Lower lobe of right lung (tissue), 2 donors: ENCODE measurements around the gene MAGI2. TPM values are rescaled to one million over a fixed set of nuclear protein-coding genes. Genes with fewer than 3 reads are reported as not detected.

Source experiments
- ATAC-seq, 2 donors: fragments of 200-7000 bp; cut with Tn5 transposase; one replicate each; pipeline ENCODE4 v1.9.1; 2020 to 2022; ENCODE audit warnings: mild to moderate bottlenecking in 2 of 2, moderate library complexity in 2 of 2
- DNase-seq: peaks from one replicate; pipeline ENCODE4 v3.0.0-alpha.2; 2020
- H3K27ac ChIP-seq: fragments of 200-600 bp; one replicate; pipeline ENCODE4 v1.8.0; 2022
- H3K27me3 ChIP-seq: fragments of 200-600 bp; one replicate; pipeline ENCODE4 v1.8.0; 2022; ENCODE audit warnings: low read depth
- H3K36me3 ChIP-seq: fragments of 200-600 bp; one replicate; pipeline ENCODE4 v1.8.0; 2022; ENCODE audit warnings: mild to moderate bottlenecking
- H3K4me1 ChIP-seq: fragments of 200-600 bp; one replicate; pipeline ENCODE4 v1.8.0; 2022
- H3K4me3 ChIP-seq: fragments of 200-600 bp; one replicate; pipeline ENCODE4 v1.8.0; 2022; ENCODE audit warnings: mild to moderate bottlenecking
- H3K9me3 ChIP-seq: fragments of 200-600 bp; one replicate; pipeline ENCODE4 v1.8.0; 2022
- intact Hi-C: fragments of 100-400 bp; cut with DNase I; formaldehyde crosslinking; loops from one replicate; pipeline ENCODE4 v1.11.0; 2022
- total RNA-seq: library from RNA; stranded (reverse); fragmentation: NEBNext Ultra II Directional; extraction: Animal tissue kit (Norgen Biotek cat#: 25700); gene quantifications from one replicate; pipeline ENCODE4 v1.2.1, GENCODE V29; 2021
- TF ChIP-seq, protein P1 (sequence below): fragments of 200-600 bp; IDR thresholded peaks from one replicate; pipeline ENCODE4 v1.8.0; 2022; ENCODE audit warnings: antibody characterized with exemption, mild to moderate bottlenecking
- donor health status: DM: no; HTN: yes; CAD: no; lungs with severe emphysema.

The MAGI2 gene
- total RNA-seq, 1 donor from 2014 or later, result 15.3 TPM

DNA sequence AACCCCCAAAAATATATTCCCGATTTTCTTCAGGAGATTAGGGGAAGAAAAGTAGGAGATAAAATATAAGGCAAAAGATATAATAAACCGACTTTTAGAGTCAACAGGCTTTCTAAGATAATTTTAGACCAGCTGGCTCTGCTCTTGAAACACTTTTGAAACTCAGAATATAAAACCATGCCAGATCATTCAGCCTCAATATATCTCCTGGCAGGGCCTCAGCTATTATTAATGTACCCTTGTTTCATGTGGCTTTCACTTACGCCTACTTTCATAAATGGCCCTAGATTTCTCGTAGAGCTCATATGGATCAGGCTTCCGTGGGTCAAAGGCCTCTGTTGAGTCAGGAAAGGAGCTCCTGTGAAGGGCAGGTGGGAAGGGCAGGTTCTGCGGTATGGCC is 1258.9 kb downstream of the MAGI2 start:
- Histone ChIP-seq H3K27me3 (no peaks in the 10 kb centered on the region), H3K4me1 (no peaks in the 10 kb centered on the region), H3K36me3 (no peaks in the 10 kb centered on the region), H3K4me3 (no peak overlapping the region), H3K27ac (no peak overlapping the region), H3K9me3 (no peaks in the 10 kb centered on the region)
- intact Hi-C loops, result no loop called here
- ATAC-seq (no peak), DNase-seq (no peak)
- TF ChIP-seq, protein P1, sequence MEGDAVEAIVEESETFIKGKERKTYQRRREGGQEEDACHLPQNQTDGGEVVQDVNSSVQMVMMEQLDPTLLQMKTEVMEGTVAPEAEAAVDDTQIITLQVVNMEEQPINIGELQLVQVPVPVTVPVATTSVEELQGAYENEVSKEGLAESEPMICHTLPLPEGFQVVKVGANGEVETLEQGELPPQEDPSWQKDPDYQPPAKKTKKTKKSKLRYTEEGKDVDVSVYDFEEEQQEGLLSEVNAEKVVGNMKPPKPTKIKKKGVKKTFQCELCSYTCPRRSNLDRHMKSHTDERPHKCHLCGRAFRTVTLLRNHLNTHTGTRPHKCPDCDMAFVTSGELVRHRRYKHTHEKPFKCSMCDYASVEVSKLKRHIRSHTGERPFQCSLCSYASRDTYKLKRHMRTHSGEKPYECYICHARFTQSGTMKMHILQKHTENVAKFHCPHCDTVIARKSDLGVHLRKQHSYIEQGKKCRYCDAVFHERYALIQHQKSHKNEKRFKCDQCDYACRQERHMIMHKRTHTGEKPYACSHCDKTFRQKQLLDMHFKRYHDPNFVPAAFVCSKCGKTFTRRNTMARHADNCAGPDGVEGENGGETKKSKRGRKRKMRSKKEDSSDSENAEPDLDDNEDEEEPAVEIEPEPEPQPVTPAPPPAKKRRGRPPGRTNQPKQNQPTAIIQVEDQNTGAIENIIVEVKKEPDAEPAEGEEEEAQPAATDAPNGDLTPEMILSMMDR, result no peak

GRCh38 chr7:78191475-78192079 is 1261.9 kb downstream of the MAGI2 start:
- Histone ChIP-seq H3K4me1 (no peaks in the 10 kb centered on the region), H3K36me3 (no peaks in the 10 kb centered on the region), H3K4me3 (no peak overlapping the region), H3K9me3 (no peaks in the 10 kb centered on the region), H3K27me3 (no peaks in the 10 kb centered on the region), H3K27ac (no peak overlapping the region)
- TF ChIP-seq, protein P1, result no peak
- no peak for ATAC-seq
- intact Hi-C loops, result no loop called here
- DNase-seq, result no peak

DNA sequence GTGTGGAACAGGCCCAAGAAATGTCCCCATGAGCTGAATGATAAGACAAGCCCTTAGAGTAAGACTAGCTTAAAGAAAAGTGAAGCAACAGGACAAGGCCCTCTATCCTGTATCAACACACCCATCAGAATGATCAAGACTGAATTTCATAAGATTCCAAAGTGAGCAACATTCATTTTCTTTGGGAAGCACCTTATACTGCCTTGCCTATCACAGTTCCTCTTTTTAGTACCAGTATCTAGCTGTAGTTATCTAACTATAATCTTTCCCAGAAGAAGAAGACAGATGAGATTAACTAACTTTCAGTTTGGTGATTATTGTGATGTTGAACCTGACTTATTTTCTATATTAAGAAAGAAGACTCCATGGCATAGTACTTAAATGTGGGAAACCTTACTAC is 1263.7 kb downstream of the MAGI2 start:
- Histone ChIP-seq H3K27me3 (no peaks in the 10 kb centered on the region), H3K36me3 (no peaks in the 10 kb centered on the region), H3K27ac (no peak overlapping the region), H3K9me3 (no peaks in the 10 kb centered on the region), H3K4me3 (no peak overlapping the region), H3K4me1 (no peaks in the 10 kb centered on the region)
- intact Hi-C loops, result no loop called here
- no peak for ATAC-seq
- no peak for DNase-seq
- TF ChIP-seq, protein P1, result no peak

GRCh38 chr7:78185149-78185745 is 1268.2 kb downstream of the MAGI2 start:
- no peaks in the 10 kb centered on the region for H3K36me3 ChIP-seq
- no peak for DNase-seq
- H3K27me3 ChIP-seq, result no peaks in the 10 kb centered on the region
- no peak overlapping the region for H3K27ac ChIP-seq
- no peak for ATAC-seq
- TF ChIP-seq, protein P1, result no peak
- H3K9me3 ChIP-seq, result no peaks in the 10 kb centered on the region
- no peaks in the 10 kb centered on the region for H3K4me1 ChIP-seq
- intact Hi-C loops, result no loop called here
- no peak overlapping the region for H3K4me3 ChIP-seq

DNA sequence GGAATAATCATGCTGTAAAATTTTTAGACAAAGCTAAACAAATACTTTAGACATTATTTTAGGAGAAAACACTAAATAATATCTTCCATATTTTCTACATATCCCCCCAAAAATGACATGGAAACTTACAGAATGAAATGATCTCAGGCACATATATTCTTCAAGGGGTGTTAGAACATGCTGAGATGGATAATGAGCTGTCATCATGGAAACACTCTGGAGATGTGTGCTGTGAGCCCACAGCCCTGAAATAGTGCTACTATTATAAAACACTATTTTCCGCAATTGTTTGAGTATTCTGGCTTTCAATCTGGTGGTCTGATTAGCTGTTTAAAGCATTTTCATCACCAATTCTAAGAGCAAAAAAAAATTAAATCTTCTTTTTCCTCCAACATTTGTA is 1269.2 kb downstream of the MAGI2 start:
- DNase-seq (no peak), ATAC-seq (no peak)
- H3K4me1 ChIP-seq, result no peaks in the 10 kb centered on the region
- H3K27me3 ChIP-seq, result no peaks in the 10 kb centered on the region
- H3K9me3 ChIP-seq, result no peaks in the 10 kb centered on the region
- no peak overlapping the region for H3K27ac ChIP-seq
- H3K36me3 ChIP-seq, result no peaks in the 10 kb centered on the region
- intact Hi-C loops, result no loop called here
- H3K4me3 ChIP-seq, result no peak overlapping the region
- TF ChIP-seq, protein P1, result no peak
